SK-N-SH treated with all-trans-retinoic acid at 6 μM for 48 hours (cell line): ENCODE results near the gene TLE1.

ENCODE experiments used
- SNAI2 ChIP-seq: fragments of 250-450 bp; sonication (Bioruptor Pico); IDR thresholded peaks from 2 replicates; pipeline ENCODE4 v1.5.0; 2020; ENCODE audit warnings: mild to moderate bottlenecking, moderate library complexity
- ZFP30 ChIP-seq: fragments of 450-650 bp; formaldehyde crosslinking; IDR thresholded peaks from 2 replicates; pipeline ENCODE4 v1.5.0; 2022; ENCODE audit warnings: mild to moderate bottlenecking, moderate library complexity
- ZNF70 ChIP-seq: fragments of 450-650 bp; formaldehyde crosslinking; IDR thresholded peaks from 2 replicates; pipeline ENCODE4 v1.5.0; 2020; ENCODE audit warnings: mild to moderate bottlenecking, moderate library complexity

GRCh38 chr9:81570083-81570482 is 119.3 kb downstream of the TLE1 start:
- TF ChIP-seq ZFP30 (CRISPR knock-in tag) (no peak), SNAI2 (CRISPR knock-in tag) (no peak), ZNF70 (CRISPR knock-in tag) (no peak)
